Measurements from ENCODE around the gene DDX43. TPM values are rescaled to one million over a fixed set of nuclear protein-coding genes. Genes with fewer than 3 reads are reported as not detected.

DDX43 gene
- total RNA-seq, 1 experiment from 2014 or later, result not detected

GRCh38 chr6:73418081-73418741 is 23.6 kb downstream of the DDX43 start:
- POLR2A ChIA-PET (ENCODE audit: low non-redundant PET), result no interaction called here
- Histone ChIP-seq H3K27me3 (replicated peaks; ENCODE audit: insufficient read depth, low read depth, low read length, poor library complexity) (no peaks in the 10 kb centered on the region), H3K9me3 (ENCODE audit: low read depth, low read length, poor library complexity, severe bottlenecking) (no peaks in the 10 kb centered on the region), H3K4me1 (ENCODE audit: insufficient read depth, low read length, poor library complexity, severe bottlenecking) (no peaks in the 10 kb centered on the region), H3K36me3 (ENCODE audit: insufficient read depth, low read length, poor library complexity, severe bottlenecking) (no peaks in the 10 kb centered on the region), H3K27ac (ENCODE audit: low read depth, low read length, poor library complexity, severe bottlenecking) (no peak overlapping the region), H3K4me3 (ENCODE audit: low read depth, low read length, poor library complexity, severe bottlenecking) (no peak overlapping the region)
- no peak for DNase-seq (ENCODE audit: low spot score)
- intact Hi-C loops (cut with micrococcal nuclease; ENCODE audit: unreplicated experiment), result no loop called here
- CTCF ChIA-PET, result no interaction called here
- TF ChIP-seq EZH2 (IDR thresholded peaks at IDR 0.05; ENCODE audit: borderline replicate concordance, low read depth, low read length, poor library complexity, severe bottlenecking) (no peak), CTCF (conservative IDR thresholded peaks at IDR 0.05; ENCODE audit: low read depth, low read length) (no peak)
- BruUV-seq (replicated peaks), result no TSS peak

GRCh38 chr6:73421534-73421933 is 26.9 kb downstream of the DDX43 start:
- DNase-seq (ENCODE audit: low spot score), result no peak
- Histone ChIP-seq H3K27me3 (replicated peaks; ENCODE audit: insufficient read depth, low read depth, low read length, poor library complexity) (no peaks in the 10 kb centered on the region), H3K4me1 (ENCODE audit: insufficient read depth, low read length, poor library complexity, severe bottlenecking) (no peaks in the 10 kb centered on the region), H3K27ac (ENCODE audit: low read depth, low read length, poor library complexity, severe bottlenecking) (no peak overlapping the region), H3K36me3 (ENCODE audit: insufficient read depth, low read length, poor library complexity, severe bottlenecking) (no peaks in the 10 kb centered on the region), H3K9me3 (ENCODE audit: low read depth, low read length, poor library complexity, severe bottlenecking) (no peaks in the 10 kb centered on the region), H3K4me3 (ENCODE audit: low read depth, low read length, poor library complexity, severe bottlenecking) (no peak overlapping the region)
- CTCF ChIA-PET, result no interaction called here
- POLR2A ChIA-PET (ENCODE audit: low non-redundant PET), result no interaction called here
- TF ChIP-seq CTCF (conservative IDR thresholded peaks at IDR 0.05; ENCODE audit: low read depth, low read length), result no peak
- TF ChIP-seq EZH2 (IDR thresholded peaks at IDR 0.05; ENCODE audit: borderline replicate concordance, low read depth, low read length, poor library complexity, severe bottlenecking), result no peak
- no TSS peak for BruUV-seq (replicated peaks)
- intact Hi-C loops (cut with micrococcal nuclease; ENCODE audit: unreplicated experiment), result no loop called here

- Histone ChIP-seq H3K36me3 (ENCODE audit: insufficient read depth, low read length, poor library complexity, severe bottlenecking) (no peaks in the 10 kb centered on the region), H3K9me3 (ENCODE audit: low read depth, low read length, poor library complexity, severe bottlenecking) (no peaks in the 10 kb centered on the region), H3K4me3 (ENCODE audit: low read depth, low read length, poor library complexity, severe bottlenecking) (no peak overlapping the region), H3K4me1 (ENCODE audit: insufficient read depth, low read length, poor library complexity, severe bottlenecking) (no peaks in the 10 kb centered on the region), H3K27me3 (replicated peaks; ENCODE audit: insufficient read depth, low read depth, low read length, poor library complexity) (no peaks in the 10 kb centered on the region), H3K27ac (ENCODE audit: low read depth, low read length, poor library complexity, severe bottlenecking) (no peak overlapping the region)
- intact Hi-C loops (cut with micrococcal nuclease; ENCODE audit: unreplicated experiment), result no loop called here
- POLR2A ChIA-PET (ENCODE audit: low non-redundant PET), result no interaction called here
- DNase-seq (ENCODE audit: low spot score), result no peak
- TF ChIP-seq EZH2 (IDR thresholded peaks at IDR 0.05; ENCODE audit: borderline replicate concordance, low read depth, low read length, poor library complexity, severe bottlenecking) (no peak), CTCF (conservative IDR thresholded peaks at IDR 0.05; ENCODE audit: low read depth, low read length) (no peak)
- CTCF ChIA-PET, result no interaction called here
- no TSS peak for BruUV-seq (replicated peaks)
Measured at GRCh38 chr6:73435236-73435635, 40.6 kb downstream of the DDX43 start.
